Endodermal cell (in vitro differentiated cells): ENCODE data around the gene GOLPH3. TPM values are rescaled to one million over a fixed set of nuclear protein-coding genes. Genes with fewer than 3 reads are reported as not detected.

Experiments
- DNase-seq: peaks from one replicate; pipeline ENCODE4 v3.0.0-alpha.2; 2017
- H3K27ac ChIP-seq: 2 replicates; pipeline ENCODE4 v1.5.1; 2013; ENCODE audit warnings: mild to moderate bottlenecking, low read depth, low read length, moderate library complexity
- H3K27me3 ChIP-seq: 2 replicates; pipeline ENCODE4 v1.6.1; 2013; ENCODE audit warnings: mild to moderate bottlenecking, low read length, moderate library complexity; ENCODE audit not compliant: insufficient read depth, control insufficient read depth, poor library complexity, severe bottlenecking
- H3K36me3 ChIP-seq: 2 replicates; pipeline ENCODE4 v1.7.0; 2013; ENCODE audit warnings: mild to moderate bottlenecking, low read length, moderate library complexity; ENCODE audit not compliant: control insufficient read depth, insufficient read depth
- H3K4me1 ChIP-seq: one replicate; pipeline ENCODE4 v1.7.0; 2013; ENCODE audit warnings: low read length; ENCODE audit not compliant: control insufficient read depth, insufficient read depth
- H3K4me3 ChIP-seq: 2 replicates; pipeline ENCODE4 v1.5.1; 2013; ENCODE audit warnings: mild to moderate bottlenecking, low read length, moderate library complexity
- H3K9ac ChIP-seq: 2 replicates; pipeline ENCODE4 v1.6.1; 2013; ENCODE audit warnings: mild to moderate bottlenecking, low read length, moderate library complexity; ENCODE audit not compliant: poor library complexity, severe bottlenecking; ENCODE audit errors: extremely low read depth
- H3K9me3 ChIP-seq: 2 replicates; pipeline ENCODE4 v1.6.1; 2013; ENCODE audit warnings: mild to moderate bottlenecking, low read length, moderate library complexity; ENCODE audit not compliant: control insufficient read depth
- H3K27ac Mint-ChIP-seq: 2 replicates; pipeline ENCODE4 v1.8.0; 2020; ENCODE audit warnings: mixed read lengths
- H3K27me3 Mint-ChIP-seq: 2 replicates; pipeline ENCODE4 v1.8.0; 2021; ENCODE audit warnings: mild to moderate bottlenecking, mixed read lengths; ENCODE audit not compliant: insufficient read depth
- H3K36me3 Mint-ChIP-seq: 2 replicates; pipeline ENCODE4 v1.8.0; 2020; ENCODE audit warnings: low read depth, mixed read lengths
- H3K4me1 Mint-ChIP-seq: 2 replicates; pipeline ENCODE4 v1.8.0; 2020; ENCODE audit warnings: mixed read lengths
- H3K4me3 Mint-ChIP-seq: 2 replicates; pipeline ENCODE4 v1.8.0; 2020; ENCODE audit warnings: mild to moderate bottlenecking, moderate library complexity, mixed read lengths
- H3K9me3 Mint-ChIP-seq: 2 replicates; pipeline ENCODE4 v1.8.0; 2020; ENCODE audit warnings: mild to moderate bottlenecking, mixed read lengths
- CTCF ChIP-seq: fragments of 200-600 bp; sonication (generic); conservative IDR thresholded peaks from 2 replicates; pipeline ENCODE4 v1.5.0; 2021; ENCODE audit warnings: antibody characterized with exemption, mild to moderate bottlenecking
- WGBS, 2 experiments: methylation state at CpG; one replicate each; pipeline versions ENCODE4 v1.1.5 to v1.1.7; 2013; ENCODE audit warnings: missing lambda C conversion rate in 2 of 2, mixed read lengths in 1 of 2; ENCODE audit not compliant: insufficient coverage in 1 of 2, insufficient read length in 1 of 2; 5-methylcytosine and 5-hydroxymethylcytosine counted together
- total RNA-seq, 2 donors: library from RNA; stranded (reverse); fragmentation: NEBNext Ultra II Directional in 1 of 2; extraction: Animal tissue kit (Norgen Biotek cat#: 25700) in 1 of 2; gene quantifications; 2 replicates in 1 of 2; 3 replicates in 1 of 2; pipeline ENCODE4 v1.2.1, GENCODE V29; 2021

The GOLPH3 gene
- total RNA-seq, 2 donors from 2014 or later, result 89.4 to 90.7 TPM

- Histone ChIP-seq H3K9me3 (peaks cover 16% of the 10 kb centered on the region), H3K9ac (no peak overlapping the region), H3K4me3 (no peak overlapping the region), H3K27ac (no peak overlapping the region), H3K4me1 (no peaks in the 10 kb centered on the region), H3K27me3 (no peaks in the 10 kb centered on the region), H3K36me3 (peaks cover 90% of the 10 kb centered on the region)
- H3K4me1 Mint-ChIP-seq, result no peaks in the 10 kb centered on the region
- no peak overlapping the region for H3K27ac Mint-ChIP-seq
- H3K36me3 Mint-ChIP-seq, result peaks cover 78% of the 10 kb centered on the region
- peaks cover 11% of the 10 kb centered on the region for H3K9me3 Mint-ChIP-seq
- H3K4me3 Mint-ChIP-seq, result no peak overlapping the region
- H3K27me3 Mint-ChIP-seq, result no peaks in the 10 kb centered on the region
- 93 to 97% methylated on average over 12 of the region's 12 CpGs for WGBS, 2 experiments
- no peak for DNase-seq
- TF ChIP-seq CTCF, result no peak
These were observed 70.6 kb downstream of the GOLPH3 start for GRCh38 chr5:32103521-32103920.

GRCh38 chr5:32102254-32102986 is 71.7 kb downstream of the GOLPH3 start:
- Histone ChIP-seq H3K27me3 (no peaks in the 10 kb centered on the region), H3K9me3 (peaks cover 15% of the 10 kb centered on the region), H3K4me1 (no peaks in the 10 kb centered on the region), H3K4me3 (no peak overlapping the region), H3K27ac (no peak overlapping the region), H3K9ac (no peak overlapping the region), H3K36me3 (peaks cover 83% of the 10 kb centered on the region)
- Mint-ChIP-seq H3K9me3 (peaks cover 11% of the 10 kb centered on the region), H3K27me3 (no peaks in the 10 kb centered on the region), H3K4me1 (no peaks in the 10 kb centered on the region), H3K27ac (no peak overlapping the region), H3K4me3 (no peak overlapping the region), H3K36me3 (peaks cover 72% of the 10 kb centered on the region)
- no peak for TF ChIP-seq CTCF
- no peak for DNase-seq
- WGBS, 2 experiments, result 95 to 96% methylated on average over 10 to 12 of the region's 12 CpGs

GRCh38 chr5:32100691-32101302 is 73.3 kb downstream of the GOLPH3 start:
- H3K27me3 Mint-ChIP-seq, result no peaks in the 10 kb centered on the region
- peaks cover 66% of the 10 kb centered on the region for H3K36me3 Mint-ChIP-seq
- no peaks in the 10 kb centered on the region for H3K27me3 ChIP-seq
- no peak overlapping the region for H3K4me3 Mint-ChIP-seq
- H3K9ac ChIP-seq, result no peak overlapping the region
- H3K9me3 ChIP-seq, result no peaks in the 10 kb centered on the region
- no peaks in the 10 kb centered on the region for H3K9me3 Mint-ChIP-seq
- no peak for TF ChIP-seq CTCF
- H3K4me1 Mint-ChIP-seq, result no peaks in the 10 kb centered on the region
- H3K4me3 ChIP-seq, result no peak overlapping the region
- H3K27ac Mint-ChIP-seq, result no peak overlapping the region
- H3K27ac ChIP-seq, result peak overlapping the region; percentile 60
- peaks cover 72% of the 10 kb centered on the region for H3K36me3 ChIP-seq
- no peaks in the 10 kb centered on the region for H3K4me1 ChIP-seq
- WGBS, 2 experiments, result 97 to 98% methylated on average over 5 to 8 of the region's 8 CpGs
- no peak for DNase-seq
